Caco-2 (cell line): ENCODE measurements around the gene WWOX. TPM values are rescaled to one million over a fixed set of nuclear protein-coding genes. Genes with fewer than 3 reads are reported as not detected.

Source experiments
- BruUV-seq: library from RNA; stranded (reverse); fragments of 400-500 nt; replicated peaks from 2 replicates; lab custom pipeline; 2021; lab: Mats Ljungman, UMichigan
- CTCF ChIA-PET: fragments of 300-600 bp; sonication (Branson Sonifier 250); formaldehyde crosslinking; loops from one replicate; lab custom pipeline; 2022; ENCODE audit warnings: antibody characterized with exemption; lab: Charles Lee
- POLR2A ChIA-PET: fragments of 300-600 bp; sonication (Branson Sonifier 250); formaldehyde crosslinking; loops from one replicate; lab custom pipeline; 2022; ENCODE audit warnings: antibody characterized with exemption; lab: Charles Lee
- DNase-seq, 2 experiments: peaks; one replicate each; pipeline versions ENCODE4 v3.0.0 to v3.0.0-alpha.2; 2020 to 2022
- H3K27me3 ChIP-seq: replicated peaks from 2 replicates; pipeline ENCODE4 v1.6.0; 2011; ENCODE audit warnings: low read length; ENCODE audit not compliant: control insufficient read depth, insufficient read depth
- H3K36me3 ChIP-seq: 2 replicates; pipeline ENCODE4 v1.5.1; 2011; ENCODE audit warnings: low read length; ENCODE audit not compliant: control insufficient read depth, insufficient read depth
- H3K4me1 ChIP-seq: fragments of 250-450 bp; sonication (Bioruptor Pico); 2 replicates; pipeline ENCODE4 v1.5.1; 2020; ENCODE audit warnings: mild to moderate bottlenecking
- H3K4me3 ChIP-seq: 2 replicates; pipeline ENCODE4 v1.5.1; 2011; ENCODE audit warnings: low read depth, mild to moderate bottlenecking, control low read depth, low read length
- H3K9me3 ChIP-seq: fragments of 250-450 bp; sonication (Bioruptor Pico); 2 replicates; pipeline ENCODE4 v1.5.1; 2020; ENCODE audit warnings: mild to moderate bottlenecking, moderate library complexity
- H3K27ac Mint-ChIP-seq: one replicate; pipeline ENCODE4 v1.8.0; 2022; ENCODE audit warnings: mixed read lengths; ENCODE audit not compliant: unreplicated experiment
- H3K27me3 Mint-ChIP-seq: one replicate; pipeline ENCODE4 v1.8.0; 2022; ENCODE audit warnings: mixed read lengths; ENCODE audit not compliant: insufficient read depth, unreplicated experiment
- H3K36me3 Mint-ChIP-seq: one replicate; pipeline ENCODE4 v1.8.0; 2022; ENCODE audit warnings: mild to moderate bottlenecking, mixed read lengths; ENCODE audit not compliant: insufficient read depth, unreplicated experiment
- H3K4me1 Mint-ChIP-seq: one replicate; pipeline ENCODE4 v1.8.0; 2022; ENCODE audit warnings: low read depth, mixed read lengths; ENCODE audit not compliant: unreplicated experiment
- H3K4me3 Mint-ChIP-seq: one replicate; pipeline ENCODE4 v1.8.0; 2022; ENCODE audit warnings: mild to moderate bottlenecking, moderate library complexity, mixed read lengths; ENCODE audit not compliant: unreplicated experiment
- H3K9me3 Mint-ChIP-seq: one replicate; pipeline ENCODE4 v1.8.0; 2022; ENCODE audit warnings: mixed read lengths; ENCODE audit not compliant: unreplicated experiment
- CTCF ChIP-seq, 2 experiments: fragments of 200-600 bp in 1 of 2; IDR thresholded peaks; 1 replicate in 1 of 2; 2 replicates in 1 of 2; pipeline versions ENCODE4 v1.5.1 to v1.8.0; 2011 to 2022; ENCODE audit warnings: antibody characterized with exemption in 1 of 2, control low read depth in 1 of 2, inconsistent platforms in 1 of 2, low read depth in 1 of 2, low read length in 1 of 2, mild to moderate bottlenecking in 1 of 2, moderate library complexity in 1 of 2; ENCODE audit not compliant: insufficient read depth in 1 of 2, severe bottlenecking in 1 of 2, unreplicated experiment in 1 of 2
- intact Hi-C: fragments of 100-400 bp; cut with micrococcal nuclease; formaldehyde crosslinking; loops from one replicate; pipeline ENCODE4 v1.10.0; 2022; ENCODE audit not compliant: unreplicated experiment
- total RNA-seq: library from RNA; stranded (reverse); gene quantifications from 2 replicates; pipeline ENCODE4 v1.2.3, GENCODE V29; 2022

The WWOX gene
- total RNA-seq, 1 experiment from 2014 or later: 45.0 TPM

- no peak for TF ChIP-seq CTCF (IDR thresholded peaks at IDR 0.05; ENCODE audit: insufficient read depth in 1 of 2, low read depth in 1 of 2, low read length in 1 of 2, severe bottlenecking in 1 of 2, unreplicated experiment in 1 of 2)
- intact Hi-C loops: no loop called here
- POLR2A ChIA-PET: no interaction called here
- no TSS peak for BruUV-seq
- no peak overlapping the region for H3K27ac Mint-ChIP-seq
- no peak for DNase-seq
- no peaks in the 10 kb centered on the region for H3K9me3 ChIP-seq
- H3K4me1 ChIP-seq: no peaks in the 10 kb centered on the region
- H3K4me3 Mint-ChIP-seq: no peak overlapping the region
- H3K36me3 ChIP-seq: no peaks in the 10 kb centered on the region
- no peaks in the 10 kb centered on the region for H3K27me3 Mint-ChIP-seq
- no peaks in the 10 kb centered on the region for H3K9me3 Mint-ChIP-seq
- no peaks in the 10 kb centered on the region for H3K36me3 Mint-ChIP-seq
- CTCF ChIA-PET: no interaction called here
- H3K4me1 Mint-ChIP-seq: peaks cover 11% of the 10 kb centered on the region
- H3K4me3 ChIP-seq: no peak overlapping the region
- H3K27me3 ChIP-seq: no peaks in the 10 kb centered on the region
Observed at GRCh38 chr16:78520470-78520869, 421.0 kb downstream of the WWOX start.

- Histone ChIP-seq H3K4me1 (no peaks in the 10 kb centered on the region), H3K36me3 (no peaks in the 10 kb centered on the region), H3K9me3 (no peaks in the 10 kb centered on the region), H3K4me3 (no peak overlapping the region), H3K27me3 (no peaks in the 10 kb centered on the region)
- ChIA-PET POLR2A (no interaction called here), CTCF (interaction anchor here (0.5 to 1.1 kb wide), 2 partner anchors 423 to 525 kb away, joined by 3 to 4 read pairs; partner anchors contain the start of gene WWOX)
- H3K4me1 Mint-ChIP-seq: peaks cover 11% of the 10 kb centered on the region
- no peak overlapping the region for H3K4me3 Mint-ChIP-seq
- no peak for TF ChIP-seq CTCF (IDR thresholded peaks at IDR 0.05; ENCODE audit: insufficient read depth in 1 of 2, low read depth in 1 of 2, low read length in 1 of 2, severe bottlenecking in 1 of 2, unreplicated experiment in 1 of 2)
- no peak overlapping the region for H3K27ac Mint-ChIP-seq
- DNase-seq: no peak
- no peaks in the 10 kb centered on the region for H3K9me3 Mint-ChIP-seq
- no TSS peak for BruUV-seq
- no peaks in the 10 kb centered on the region for H3K36me3 Mint-ChIP-seq
- no peaks in the 10 kb centered on the region for H3K27me3 Mint-ChIP-seq
- intact Hi-C loops: no loop called here
Observed at GRCh38 chr16:78522327-78522726, 422.9 kb downstream of the WWOX start.

GRCh38 chr16:78523212-78523985 is 423.9 kb downstream of the WWOX start:
- H3K4me3 ChIP-seq: no peak overlapping the region
- peaks cover 11% of the 10 kb centered on the region for H3K4me1 Mint-ChIP-seq
- H3K27me3 ChIP-seq: no peaks in the 10 kb centered on the region
- POLR2A ChIA-PET: no interaction called here
- no peaks in the 10 kb centered on the region for H3K9me3 ChIP-seq
- no peak overlapping the region for H3K27ac Mint-ChIP-seq
- intact Hi-C loops: no loop called here
- H3K27me3 Mint-ChIP-seq: no peaks in the 10 kb centered on the region
- DNase-seq: no peak
- no peaks in the 10 kb centered on the region for H3K36me3 Mint-ChIP-seq
- no peaks in the 10 kb centered on the region for H3K9me3 Mint-ChIP-seq
- BruUV-seq: no TSS peak
- H3K4me1 ChIP-seq: no peaks in the 10 kb centered on the region
- no peak overlapping the region for H3K4me3 Mint-ChIP-seq
- no peak for TF ChIP-seq CTCF (IDR thresholded peaks at IDR 0.05; ENCODE audit: insufficient read depth in 1 of 2, low read depth in 1 of 2, low read length in 1 of 2, severe bottlenecking in 1 of 2, unreplicated experiment in 1 of 2)
- no peaks in the 10 kb centered on the region for H3K36me3 ChIP-seq
- CTCF ChIA-PET: no interaction called here
